Stromal cell of bone marrow (primary cell): Measurements from ENCODE around the gene EML1.

ENCODE experiments used
- DNase-seq: peaks from one replicate; pipeline ENCODE4 v3.0.0-alpha.2; 2012; ENCODE audit warnings: low read depth

Gene EML1

DNA sequence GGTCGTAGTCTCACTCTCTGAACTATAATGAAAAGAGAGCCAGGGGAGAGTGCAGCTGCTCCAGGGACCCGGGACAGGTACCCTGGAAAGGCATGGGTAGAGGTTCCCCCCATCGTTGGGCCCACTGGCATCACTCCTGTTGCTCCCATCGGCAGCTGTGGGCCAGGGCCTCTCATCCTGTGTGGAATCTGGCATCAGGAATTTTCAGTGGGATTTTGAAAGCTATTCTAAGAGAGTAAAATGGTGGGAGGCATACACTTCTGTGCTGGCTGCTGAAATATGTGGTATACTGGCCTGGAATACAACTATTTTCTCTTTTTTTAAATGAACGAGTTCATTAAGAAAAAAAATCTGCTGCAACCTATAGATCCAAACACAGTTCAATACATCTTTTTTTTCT is 38.1 kb downstream of the EML1 start:
- DNase-seq: no peak

DNA sequence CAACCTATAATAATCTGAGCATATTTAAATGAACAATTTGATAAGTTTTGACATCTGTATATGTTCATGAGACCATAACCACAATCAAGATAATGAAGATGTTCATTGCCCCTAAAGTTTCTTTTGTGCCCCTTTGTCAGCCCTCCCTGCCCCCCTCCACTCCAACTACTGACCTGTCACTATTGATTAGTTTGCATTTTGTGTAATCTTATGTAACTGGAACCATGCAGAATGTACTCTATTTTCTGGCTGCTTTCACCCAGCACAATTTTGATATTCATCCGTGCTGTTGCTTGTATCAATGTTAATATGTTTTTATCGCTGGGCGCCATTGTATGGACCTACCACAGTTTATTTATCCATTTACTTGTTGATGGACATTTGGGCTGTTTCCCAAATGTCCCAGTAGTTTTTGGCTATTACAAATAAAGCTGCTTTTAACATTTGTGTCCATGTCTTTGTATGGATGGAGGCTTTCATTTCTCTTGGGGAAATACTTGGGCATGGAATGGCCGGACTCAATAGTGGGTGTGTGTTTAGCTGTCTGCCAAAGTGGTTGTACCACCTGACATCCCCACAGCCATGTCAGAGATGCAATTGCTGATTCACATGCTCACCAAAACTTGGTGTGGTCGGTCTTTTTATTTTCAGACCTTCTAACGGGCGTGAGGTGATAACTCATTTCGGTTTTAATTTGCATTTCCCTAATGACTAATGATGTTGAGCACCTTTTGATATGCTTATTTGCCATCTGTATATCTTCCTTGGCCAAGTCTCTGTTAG is 38.9 kb downstream of the EML1 start:
- DNase-seq: no peak

DNA sequence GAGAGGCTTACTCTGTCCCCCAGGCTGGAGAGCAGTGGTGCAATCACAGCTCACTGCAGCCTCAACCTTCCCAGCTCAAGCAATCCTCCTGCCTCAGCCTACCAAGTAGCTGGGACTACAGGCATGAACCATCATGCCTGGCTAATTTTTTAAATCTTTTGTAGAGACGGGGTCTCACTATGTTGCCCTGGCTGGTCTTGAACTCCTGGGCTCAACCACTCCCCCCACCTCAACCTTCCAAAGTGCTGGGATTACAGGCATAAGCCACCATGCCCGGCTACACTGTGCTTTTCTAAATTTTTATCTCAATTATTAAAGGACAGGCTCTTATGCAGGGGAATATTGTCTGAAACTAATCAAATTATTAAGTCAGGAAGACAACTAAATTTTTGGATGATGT is 44.6 kb downstream of the EML1 start:
- no peak for DNase-seq

DNA sequence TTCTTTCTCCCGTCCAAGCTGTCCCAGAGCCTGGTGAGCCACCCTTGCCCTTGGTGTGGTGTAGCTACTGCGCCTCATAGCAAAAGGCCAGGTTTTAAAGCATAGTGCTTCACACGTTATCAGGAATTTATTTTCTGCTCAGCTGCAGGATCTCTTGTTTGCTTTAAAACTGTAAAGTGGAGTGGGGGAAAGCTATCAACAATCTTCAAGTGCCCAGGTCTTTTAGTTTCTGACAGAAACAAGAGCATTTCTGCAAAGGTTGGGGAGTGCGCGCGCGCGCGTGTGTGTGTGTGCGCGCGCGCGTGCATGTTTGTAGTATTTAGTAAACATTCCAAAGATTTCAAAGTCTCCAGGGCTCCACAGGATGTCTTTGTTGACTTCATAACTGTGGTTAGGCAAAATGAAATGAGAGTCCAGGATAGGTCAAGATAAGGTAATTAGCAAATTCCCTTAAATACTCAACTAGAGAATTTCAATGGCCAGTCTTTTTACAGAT is 45.5 kb downstream of the EML1 start:
- no peak for DNase-seq

DNA sequence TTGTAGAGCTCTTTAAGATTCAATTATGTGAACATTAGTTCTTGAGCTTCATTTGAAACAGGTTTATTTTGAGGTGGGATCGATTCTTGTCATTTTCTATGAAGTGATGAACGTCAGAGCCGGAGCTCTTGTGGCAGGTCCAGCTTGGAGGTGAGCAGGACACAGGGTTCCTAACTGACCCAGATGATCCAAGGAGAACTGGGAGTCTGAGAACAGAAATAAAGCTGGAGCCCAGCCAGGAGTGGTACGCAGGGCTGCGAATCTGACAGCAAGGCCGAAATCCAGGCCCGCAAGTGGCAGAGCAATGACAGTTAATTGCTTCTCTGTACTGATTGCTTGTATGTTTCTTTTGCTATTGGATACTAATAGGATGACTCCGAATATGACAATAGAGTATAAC is 46.5 kb downstream of the EML1 start:
- DNase-seq: no peak

DNA sequence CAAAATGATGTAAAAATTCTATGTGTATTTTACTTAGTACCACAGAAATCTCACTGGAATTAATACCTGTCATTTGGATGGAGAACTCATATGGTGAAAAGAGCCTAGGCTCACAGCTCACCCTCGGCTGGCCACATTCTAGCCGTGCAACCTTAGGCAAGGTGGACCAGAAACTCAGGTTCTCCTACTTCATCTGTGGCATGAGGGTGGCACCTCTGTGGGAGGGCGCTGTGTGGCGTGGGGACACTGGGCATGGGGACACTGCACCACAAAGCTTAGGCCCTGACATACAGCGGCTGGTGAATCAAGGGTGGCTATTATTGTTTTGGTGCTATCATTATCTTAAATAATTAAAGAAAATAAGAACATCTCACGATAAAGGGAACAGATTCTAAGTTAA is 47.1 kb downstream of the EML1 start:
- DNase-seq: no peak

DNA sequence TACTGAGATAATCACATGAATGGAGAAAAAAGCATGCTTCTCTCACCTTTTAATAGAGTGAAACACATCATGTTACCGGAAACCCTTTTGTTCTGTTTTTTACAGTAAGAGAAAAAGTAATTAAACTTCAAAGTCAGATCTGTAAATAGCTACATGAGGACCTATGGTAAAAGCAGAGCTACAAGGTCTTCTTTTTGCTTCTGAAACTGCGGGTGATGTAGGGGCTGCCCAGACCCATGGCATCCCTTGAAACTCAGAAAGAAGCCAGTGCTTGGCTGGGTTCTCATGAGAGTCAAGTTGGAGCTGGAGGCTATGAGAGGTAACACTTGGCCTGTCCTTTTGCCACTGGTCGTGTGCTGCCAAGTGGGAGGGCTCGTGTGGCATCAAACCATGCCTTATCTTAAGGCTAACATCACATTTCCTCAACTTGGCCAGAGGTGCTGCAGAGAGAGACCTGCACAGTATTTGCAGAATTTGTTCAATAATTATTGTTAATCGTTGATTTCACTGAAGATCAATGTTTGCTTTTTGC is 47.6 kb downstream of the EML1 start:
- DNase-seq: no peak

DNA sequence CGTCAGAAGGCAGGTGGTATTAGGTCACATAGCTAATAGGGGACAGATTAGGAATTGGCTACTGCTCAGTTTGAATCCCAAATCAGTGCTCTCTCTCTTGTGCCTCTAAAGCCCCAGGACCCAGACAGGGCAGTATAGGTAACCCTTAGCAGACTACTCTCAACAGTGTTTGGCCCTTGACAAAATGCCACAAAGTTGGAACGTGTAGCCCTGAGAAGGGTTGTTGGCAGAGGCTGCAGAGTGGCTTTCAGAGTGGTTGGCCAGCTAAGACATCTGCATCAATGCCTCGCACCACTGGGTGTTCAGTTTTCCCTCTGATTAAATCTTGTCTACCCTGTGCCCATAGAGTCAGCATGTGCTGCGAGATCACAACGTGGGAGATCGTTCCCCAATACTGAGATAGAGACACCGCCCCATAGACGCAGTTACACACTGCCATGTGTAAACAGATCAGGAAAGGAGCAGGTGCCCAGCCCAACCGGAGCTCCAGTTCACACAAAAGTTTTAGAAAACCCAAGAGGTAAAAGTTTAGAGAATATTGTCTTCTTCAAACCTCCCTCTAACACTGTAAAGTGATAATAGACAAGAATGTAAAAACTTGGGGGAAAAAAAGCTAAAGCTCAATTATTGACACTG is 48.3 kb downstream of the EML1 start:
- no peak for DNase-seq

DNA sequence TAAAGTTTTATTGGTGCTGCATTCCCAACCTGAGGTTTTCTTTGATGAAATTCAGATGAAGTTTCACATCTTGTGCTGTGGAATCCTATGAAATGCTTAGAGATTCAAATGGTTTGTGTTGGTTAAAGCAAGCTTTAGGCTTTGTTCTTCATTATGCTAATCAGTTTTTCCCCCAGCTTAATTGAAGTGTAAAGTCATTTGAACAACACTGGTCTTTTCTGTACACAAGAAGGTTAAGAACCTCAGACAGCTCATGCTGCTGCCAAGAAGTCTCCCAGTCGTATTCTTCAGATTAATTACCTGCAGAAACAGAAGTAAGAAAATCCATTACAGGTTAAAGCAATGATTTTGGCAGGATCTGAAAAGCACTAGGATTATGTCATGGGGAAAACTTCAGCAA is 48.9 kb downstream of the EML1 start:
- no peak for DNase-seq

DNA sequence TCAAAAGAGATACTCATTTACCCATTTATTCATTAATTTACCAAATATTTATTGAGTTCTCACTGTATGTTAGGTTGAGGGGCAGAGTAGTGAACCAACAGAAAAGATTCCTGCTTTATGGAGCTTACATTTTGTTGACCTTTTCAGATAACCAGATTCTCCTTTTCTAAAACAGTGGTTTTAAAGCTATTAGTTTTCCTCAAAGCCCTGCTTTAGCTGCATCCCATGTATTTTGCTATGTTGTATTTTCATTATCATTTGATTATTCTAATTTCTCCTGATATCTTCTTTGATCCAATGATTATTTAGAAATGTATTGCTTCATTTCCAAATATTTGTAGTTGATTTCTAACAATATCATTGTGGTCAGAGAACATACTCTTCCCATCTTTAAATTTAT is 53.6 kb downstream of the EML1 start:
- DNase-seq: no peak

DNA sequence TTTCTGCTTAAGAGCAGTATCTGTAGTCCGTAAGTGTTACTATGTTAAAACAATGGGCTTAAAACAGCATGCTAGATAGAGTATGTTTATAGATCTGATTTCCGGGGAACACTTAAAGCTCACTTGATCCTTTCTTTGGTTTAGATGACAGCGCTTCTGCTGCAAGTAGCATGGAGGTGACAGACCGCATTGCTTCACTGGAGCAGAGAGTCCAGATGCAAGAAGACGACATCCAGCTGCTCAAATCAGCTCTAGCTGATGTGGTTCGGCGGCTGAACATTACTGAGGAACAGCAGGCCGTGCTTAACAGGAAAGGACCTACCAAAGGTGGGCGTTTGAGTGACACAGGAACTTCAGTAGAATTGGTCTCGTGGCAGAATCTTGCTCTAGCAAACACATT is 57.5 kb downstream of the EML1 start:
- no peak for DNase-seq

DNA sequence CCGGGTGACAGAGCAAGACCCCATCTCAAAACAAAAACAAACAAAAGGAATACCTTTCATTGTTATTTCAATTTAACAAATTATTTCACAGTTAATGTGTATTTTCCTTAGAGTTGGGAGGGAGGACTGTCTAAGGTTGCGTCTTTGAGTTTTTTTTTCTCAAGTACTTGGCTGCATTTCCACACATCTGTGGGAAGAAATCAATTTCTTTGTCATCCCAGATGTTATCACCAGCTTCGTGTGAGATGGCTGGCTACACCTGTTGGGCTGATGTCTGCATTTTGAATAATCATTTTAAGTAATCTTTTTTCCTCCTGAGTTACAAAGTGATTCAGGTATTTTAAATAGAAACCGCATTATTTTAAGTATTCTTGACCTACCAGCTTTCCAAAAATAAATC is 59.4 kb downstream of the EML1 start:
- DNase-seq: no peak

DNA sequence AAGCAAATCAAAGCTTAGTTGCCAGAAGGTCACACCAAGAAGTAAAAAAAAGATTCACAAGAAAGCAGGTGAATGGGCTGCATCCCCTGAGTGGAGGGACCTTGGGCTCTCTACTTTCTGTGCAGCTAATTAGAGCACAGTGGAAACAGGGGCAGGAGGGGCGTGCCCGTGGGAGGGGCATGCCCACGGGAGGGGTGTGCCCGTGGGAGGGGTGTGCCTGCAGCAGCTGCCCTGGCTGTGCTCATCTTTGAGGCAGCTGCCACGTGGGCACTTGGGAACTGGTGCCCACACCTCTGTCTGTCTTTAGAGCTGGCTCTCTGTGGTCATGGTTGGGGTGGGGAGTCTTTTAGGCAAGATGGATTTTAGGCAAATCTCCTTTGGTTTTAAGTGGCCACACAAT is 60.0 kb downstream of the EML1 start:
- DNase-seq: no peak

DNA sequence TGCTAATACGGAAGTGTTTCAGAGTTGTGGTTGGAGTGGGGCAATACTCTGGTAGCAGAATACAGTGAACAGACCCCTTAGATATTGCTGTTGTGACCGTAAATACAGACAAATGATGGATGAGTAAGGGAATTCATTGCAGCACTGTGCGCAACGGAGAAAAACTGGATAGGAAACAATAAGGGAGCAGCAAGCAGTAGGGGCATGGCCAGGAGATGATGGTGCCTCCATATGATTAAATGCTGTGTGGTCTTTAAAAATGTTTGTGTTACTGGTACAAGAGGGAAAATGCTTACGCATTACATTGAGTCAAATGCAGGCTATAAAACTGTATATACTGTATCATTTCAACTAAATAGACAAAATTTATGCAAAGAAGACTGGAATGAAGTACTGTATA is 61.6 kb downstream of the EML1 start:
- no peak for DNase-seq

DNA sequence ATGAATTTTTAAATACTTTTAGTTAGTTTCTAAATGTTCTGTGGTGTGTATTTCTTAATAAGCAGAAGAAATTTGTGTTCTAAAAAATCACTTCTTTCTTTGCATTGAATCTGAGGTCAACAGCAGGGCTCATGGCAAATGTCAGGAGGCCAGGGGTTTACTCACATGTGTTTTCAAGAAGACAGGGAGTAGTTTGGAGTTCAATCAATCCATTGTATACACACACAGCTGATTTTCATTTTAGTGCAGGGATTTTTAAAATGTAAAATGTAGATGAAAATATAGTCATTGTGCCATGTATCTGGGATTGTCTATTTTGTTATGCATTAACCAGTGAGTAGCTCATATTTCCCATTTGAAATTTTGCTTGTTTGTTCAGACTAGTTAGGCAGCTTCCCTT is 62.1 kb downstream of the EML1 start:
- DNase-seq: no peak

DNA sequence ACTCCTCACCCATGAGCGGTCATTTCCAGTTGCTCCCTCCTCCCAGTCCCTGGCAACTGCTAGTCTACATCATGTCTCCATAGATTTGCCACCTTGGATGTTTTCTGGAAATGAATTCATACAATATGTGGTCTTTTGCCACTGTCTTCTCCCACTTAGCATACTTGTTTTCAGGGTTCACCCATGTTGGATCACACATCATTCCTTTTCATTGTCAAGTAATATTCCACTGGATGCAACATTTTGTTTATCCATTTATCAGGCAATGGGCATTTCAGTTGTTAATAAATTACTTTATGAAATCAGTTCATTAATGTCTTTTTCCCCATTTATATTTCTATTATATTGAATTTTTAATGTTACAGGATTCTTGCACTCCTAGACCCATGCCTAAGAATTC is 64.3 kb downstream of the EML1 start:
- DNase-seq: no peak

DNA sequence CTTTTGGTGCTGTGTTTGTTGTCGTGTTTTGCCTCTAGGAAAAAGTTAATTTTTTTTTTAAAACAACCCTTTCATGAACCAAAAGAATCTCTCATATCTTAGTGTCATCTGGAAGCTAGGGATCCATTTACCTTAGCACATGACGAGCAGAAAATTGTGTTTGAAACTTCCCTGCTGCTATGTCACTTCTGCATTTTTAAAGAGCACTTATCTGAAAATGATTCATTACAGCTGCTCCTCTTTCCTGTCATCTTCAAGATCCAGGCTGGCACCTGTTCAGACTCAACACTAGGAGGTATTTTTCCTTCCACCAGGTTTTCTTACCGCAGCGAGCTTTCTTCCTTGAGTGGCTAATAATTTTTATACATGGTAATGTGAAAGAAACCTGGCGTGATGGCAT is 67.0 kb downstream of the EML1 start:
- DNase-seq: no peak

DNA sequence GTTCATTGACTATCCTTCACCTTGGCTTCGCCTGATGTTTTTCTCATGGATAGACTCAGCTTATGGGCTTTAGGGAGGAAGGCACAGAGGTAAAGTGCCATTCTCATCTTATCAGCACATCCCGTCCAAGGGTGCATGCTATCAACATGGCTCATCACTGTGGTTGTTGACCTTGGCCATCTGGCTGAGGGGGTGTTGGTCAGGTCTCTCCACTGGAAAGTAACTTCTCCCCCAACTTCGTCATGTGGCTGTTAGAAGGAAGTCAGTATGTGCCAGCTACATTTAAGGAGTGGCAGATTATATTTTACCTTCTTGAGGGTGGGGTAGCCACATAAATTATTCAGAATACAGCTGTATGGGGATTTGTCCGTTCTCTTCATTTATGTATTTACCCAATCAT is 68.9 kb downstream of the EML1 start:
- DNase-seq: no peak

DNA sequence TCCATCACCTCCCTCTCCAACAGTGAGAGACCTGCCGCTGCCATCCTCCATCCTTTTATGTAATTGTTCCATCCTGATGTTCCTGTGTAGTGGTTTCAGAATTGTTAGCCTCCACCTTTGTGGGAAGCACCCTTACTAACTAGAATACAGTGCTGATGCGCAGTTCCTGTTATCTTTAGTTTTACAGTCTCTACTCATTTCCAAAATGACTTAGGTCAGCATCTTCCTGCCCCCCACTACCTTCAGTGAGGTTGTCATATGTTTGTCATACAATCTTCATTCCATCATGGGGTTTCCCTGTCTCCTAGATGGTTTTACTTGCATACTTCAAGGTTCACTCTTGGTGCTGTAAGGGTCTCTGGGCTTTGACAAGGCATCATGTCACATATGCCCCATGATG is 69.8 kb downstream of the EML1 start:
- DNase-seq: no peak

DNA sequence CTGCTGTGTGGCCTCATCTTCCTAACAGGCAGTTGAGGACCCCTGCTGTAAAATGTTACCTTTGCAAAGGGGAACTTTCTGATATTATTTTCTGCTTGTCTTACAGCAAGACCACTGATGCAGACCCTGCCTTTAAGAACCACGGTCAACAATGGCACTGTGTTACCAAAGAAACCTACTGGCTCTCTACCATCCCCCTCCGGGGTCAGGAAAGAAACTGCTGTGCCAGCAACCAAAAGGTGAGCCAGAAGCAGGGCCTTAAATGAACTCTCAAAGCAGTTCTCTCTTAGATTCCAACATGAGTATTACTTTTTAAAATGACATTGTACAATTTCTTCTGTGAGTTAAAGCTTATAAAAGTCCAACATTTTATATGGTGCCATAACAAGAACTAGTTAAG is 72.2 kb downstream of the EML1 start:
- DNase-seq: no peak

DNA sequence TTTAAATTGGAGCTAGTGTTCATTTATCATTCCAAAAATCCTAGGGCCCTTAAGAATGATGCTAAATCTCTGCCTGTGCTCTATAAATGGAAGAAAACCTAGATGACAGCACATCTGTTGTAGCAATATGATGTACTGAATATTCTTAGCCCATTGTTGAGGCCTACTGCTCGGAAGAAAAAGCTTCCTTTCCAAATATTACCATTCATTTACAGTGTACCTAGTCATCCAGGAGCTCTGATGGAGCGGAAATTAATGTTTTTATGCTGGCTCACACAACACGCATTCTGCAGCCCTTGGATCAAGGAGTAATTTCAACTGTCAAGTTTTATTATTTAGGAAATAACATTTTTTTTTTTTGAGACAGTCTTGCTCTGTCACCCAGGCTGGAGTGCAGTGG is 77.4 kb downstream of the EML1 start:
- no peak for DNase-seq

DNA sequence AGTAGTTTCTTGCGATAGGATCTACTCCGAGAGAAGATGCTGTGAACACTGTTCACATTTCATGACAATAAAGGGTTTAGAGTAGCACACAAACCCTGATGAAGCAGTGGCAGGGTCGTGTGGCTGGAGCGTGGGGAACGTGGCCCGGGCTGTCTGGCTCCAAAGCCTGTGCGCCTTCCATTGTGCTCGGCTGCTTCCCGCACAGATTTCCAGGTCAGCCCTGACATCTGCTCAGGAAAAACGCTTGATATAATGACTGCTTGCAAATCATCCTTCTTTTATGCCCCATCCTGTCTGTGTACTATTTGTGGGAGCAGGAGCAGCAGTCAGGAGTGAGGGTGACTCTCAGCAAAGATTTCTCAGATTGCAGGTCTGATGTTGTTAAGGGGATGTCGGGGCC is 78.6 kb downstream of the EML1 start:
- no peak for DNase-seq

DNA sequence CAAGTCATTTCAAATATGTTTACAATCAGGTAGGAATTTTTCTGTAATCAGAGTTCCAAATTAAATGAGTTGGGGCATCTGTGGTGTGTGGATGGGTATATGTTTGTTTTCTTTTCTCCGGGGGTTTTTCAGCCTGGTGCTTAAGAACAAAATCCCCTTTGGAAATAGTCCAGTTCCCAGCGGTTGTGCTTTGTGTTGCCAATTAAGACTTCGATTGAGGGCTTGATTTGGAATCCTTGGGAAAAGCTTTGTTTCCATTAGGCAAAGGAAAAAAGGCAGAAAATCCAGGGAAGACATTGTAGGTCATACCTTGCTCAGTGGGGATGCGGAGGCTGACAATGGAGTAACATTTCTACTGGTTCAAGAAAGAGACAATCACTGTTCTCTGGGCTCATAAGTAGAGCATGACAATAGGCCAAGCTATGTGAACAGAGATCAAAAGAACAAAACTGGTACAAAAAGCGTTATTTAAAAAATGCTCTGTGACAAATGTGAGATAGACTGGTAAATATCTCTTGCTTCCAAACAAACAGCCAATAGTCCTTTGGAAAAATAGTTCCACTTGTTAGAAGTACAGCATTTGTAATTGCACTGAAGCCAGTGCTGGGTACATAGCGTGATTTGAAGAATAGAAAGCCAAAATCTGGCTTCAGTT is 79.7 kb downstream of the EML1 start:
- no peak for DNase-seq
